GM12878 (cell line): ENCODE results near the gene AMIGO2. TPM values are rescaled to one million over a fixed set of nuclear protein-coding genes. Genes with fewer than 3 reads are reported as not detected.

Source experiments
- ATAC-seq: fragments of 200-7000 bp; cut with Tn5 transposase; 3 replicates; pipeline ENCODE4 v1.9.1; 2020; ENCODE audit warnings: mild to moderate bottlenecking, moderate library complexity
- BruUV-seq: library from RNA; stranded (reverse); fragments of 400-500 nt; replicated peaks from 2 replicates; lab custom pipeline; 2021; lab: Mats Ljungman, UMichigan
- CTCF ChIA-PET: fragments of 300-600 bp; sonication (Branson Sonifier 250); formaldehyde crosslinking; extraction: SDS; loops from one replicate; lab custom pipeline; 2021; ENCODE audit warnings: inconsistent platforms; lab: Yijun Ruan, JAX
- POLR2A ChIA-PET: fragments of 350-600 bp; formaldehyde crosslinking; extraction: SDS; loops from one replicate; lab custom pipeline; 2021; ENCODE audit warnings: inconsistent platforms; lab: Charles Lee
- RAD21 ChIA-PET: fragments of 300-600 bp; sonication (Branson Sonifier 250); formaldehyde crosslinking; loops from one replicate; lab custom pipeline; 2023; ENCODE audit warnings: antibody characterized with exemption; ENCODE audit not compliant: unreplicated experiment; lab: Charles Lee
- SMC1A ChIA-PET: fragments of 300-600 bp; sonication (Branson Sonifier 250); formaldehyde crosslinking; loops from one replicate; lab custom pipeline; 2023; ENCODE audit not compliant: unreplicated experiment, uncharacterized antibody; lab: Charles Lee
- DNase-seq: peaks from one replicate; pipeline ENCODE4 v3.0.0-alpha.2; 2011; ENCODE audit warnings: low read depth, low spot score
- FAIRE-seq: peaks from 3 replicates; lab custom pipeline; 2011; peaks lifted over from hg19 to GRCh38; lab: Jason Lieb, UNC
- H2AFZ ChIP-seq: 2 replicates; pipeline ENCODE4 v1.6.0; 2011; ENCODE audit warnings: low read depth, low read length, control low read depth; ENCODE audit not compliant: control insufficient read depth
- H3K27ac ChIP-seq: 2 replicates; pipeline ENCODE4 v1.5.1; 2011; ENCODE audit warnings: control low read depth; ENCODE audit not compliant: control insufficient read depth, insufficient read depth
- H3K27me3 ChIP-seq, 2 experiments: replicated peaks in 1 of 2; 2 replicates each; pipeline versions ENCODE4 v1.6.0 to v1.6.1; 2011; ENCODE audit warnings: low read length in 1 of 2; ENCODE audit not compliant: control insufficient read depth in 2 of 2, insufficient read depth in 2 of 2
- H3K36me3 ChIP-seq, 2 experiments: 2 replicates each; pipeline ENCODE4 v1.5.1; 2011; ENCODE audit warnings: low read length in 1 of 2; ENCODE audit not compliant: control insufficient read depth in 2 of 2, insufficient read depth in 2 of 2
- H3K4me1 ChIP-seq: 2 replicates; pipeline ENCODE4 v1.6.1; 2011; ENCODE audit warnings: mild to moderate bottlenecking, low read length, moderate library complexity, mixed read lengths; ENCODE audit not compliant: control insufficient read depth, insufficient read depth
- H3K4me2 ChIP-seq: 2 replicates; pipeline ENCODE4 v1.6.0; 2011; ENCODE audit warnings: control low read depth; ENCODE audit not compliant: control insufficient read depth, insufficient read depth
- H3K4me3 ChIP-seq: fragments of 200-600 bp; sonication (generic); 2 replicates; pipeline ENCODE4 v1.5.1; 2016
- H3K79me2 ChIP-seq: 2 replicates; pipeline ENCODE4 v1.6.0; 2011; ENCODE audit warnings: low read length; ENCODE audit not compliant: control insufficient read depth, insufficient read depth
- H3K9ac ChIP-seq: 2 replicates; pipeline ENCODE4 v1.8.0; 2011; ENCODE audit warnings: low read length, control low read depth, mixed read lengths; ENCODE audit not compliant: control insufficient read depth, insufficient read depth
- H3K9me3 ChIP-seq: replicated peaks from 3 replicates; pipeline ENCODE4 v1.5.1; 2011; ENCODE audit warnings: mild to moderate bottlenecking, low read length; ENCODE audit not compliant: control insufficient read depth, insufficient read depth
- H4K20me1 ChIP-seq: 2 replicates; pipeline ENCODE4 v1.6.0; 2011; ENCODE audit not compliant: control insufficient read depth, insufficient read depth
- E2F4 ChIP-seq: IDR thresholded peaks from 2 replicates; pipeline ENCODE4 v1.6.1; 2012; ENCODE audit warnings: low read depth, low read length, improper control_type of control experiment
- HDAC2 ChIP-seq: fragments of 200-600 bp; sonication (generic); IDR thresholded peaks from 2 replicates; pipeline ENCODE4 v1.6.1; 2017
- IKZF1 ChIP-seq: fragments of 450-650 bp; conservative IDR thresholded peaks from 2 replicates; pipeline ENCODE4 v1.6.1; 2017; ENCODE audit warnings: antibody characterized with exemption, mild to moderate bottlenecking
- KDM1A ChIP-seq: fragments of 200-600 bp; sonication (generic); IDR thresholded peaks from 2 replicates; pipeline ENCODE4 v1.6.1; 2016; ENCODE audit warnings: borderline replicate concordance
- KLF5 ChIP-seq: fragments of 450-650 bp; IDR thresholded peaks from 2 replicates; pipeline ENCODE4 v1.6.1; 2014; ENCODE audit warnings: mild to moderate bottlenecking; ENCODE audit not compliant: partially characterized antibody
- NFIC ChIP-seq: IDR thresholded peaks from 2 replicates; pipeline ENCODE4 v1.6.1; 2012; ENCODE audit warnings: low read depth, mild to moderate bottlenecking, inconsistent platforms, low read length, moderate library complexity
- NR2C1 ChIP-seq: fragments of 450-650 bp; IDR thresholded peaks from 2 replicates; pipeline ENCODE4 v1.6.1; 2017; ENCODE audit warnings: antibody characterized with exemption, mild to moderate bottlenecking, moderate library complexity
- PBX3 ChIP-seq: IDR thresholded peaks from 2 replicates; pipeline ENCODE4 v1.6.1; 2011; ENCODE audit warnings: mild to moderate bottlenecking, low read depth, low read length, moderate library complexity; ENCODE audit not compliant: insufficient replicate concordance
- PML ChIP-seq: IDR thresholded peaks from 2 replicates; pipeline ENCODE4 v1.6.1; 2012; ENCODE audit warnings: low read length, inconsistent platforms
- TCF12 ChIP-seq: IDR thresholded peaks from 2 replicates; pipeline ENCODE4 v1.6.1; 2011; ENCODE audit warnings: low read depth, mild to moderate bottlenecking, low read length
- ZBED1 ChIP-seq: IDR thresholded peaks from 2 replicates; pipeline ENCODE4 v1.6.1; 2016; ENCODE audit warnings: borderline replicate concordance
- WGBS: methylation state at CpG from one replicate; pipeline ENCODE4 v1.1.6; 2016; ENCODE audit warnings: low lambda C conversion rate; ENCODE audit not compliant: insufficient replicate concordance, insufficient coverage; ENCODE audit errors: missing lambda C conversion rate; 5-methylcytosine and 5-hydroxymethylcytosine counted together
- in situ Hi-C: fragments of 300-500 bp; cut with MboI; formaldehyde crosslinking; loops from 9 replicates; pipeline ENCODE4 v1.14.3; 2018; ENCODE audit warnings: mixed read lengths
- intact Hi-C: fragments of 100-400 bp; cut with micrococcal nuclease; formaldehyde crosslinking; loops from one replicate; pipeline ENCODE4 v1.14.2; 2022; ENCODE audit not compliant: unreplicated experiment
- polyA plus RNA-seq, 11 experiments: library from polyadenylated mRNA; depleted of rRNA in 4 of 11; unstranded in 6 of 11; stranded (reverse) in 5 of 11; fragments of >200 nt; fragmentation: Nextera tagmentation in 4 of 11; fragmentation: Illumina TruSeq in 1 of 11; extraction: Ambion mirVana in 4 of 11; extraction: Trizol in 1 of 11; gene quantifications; 1 replicate in 1 of 11; 2 replicates in 10 of 11; pipeline versions ENCODE4 v1.2.1 to v1.2.3, GENCODE V29; 2011 to 2016; ENCODE audit warnings: inconsistent platforms in 2 of 11, missing spikeins in 2 of 11, low read depth in 1 of 11
- total RNA-seq, 4 experiments: library from RNA; depleted of rRNA in 3 of 4; stranded (reverse); fragments of >200 nt in 3 of 4; fragmentation: Illumina TruSeq in 1 of 4; extraction: Trizol in 1 of 4; gene quantifications; 2 replicates each; pipeline versions ENCODE4 v1.2.1 to v1.2.3, GENCODE V29; 2013 to 2021

AMIGO2 gene
- total and polyA plus RNA-seq, 10 of the 15 experiments (the other 5 are each of a cell fraction or from before 2014, with no cell fraction given): 0.03 to 0.15 (median 0.11) TPM; not detected in 7

- H3K36me3 ChIP-seq: no peaks in the 10 kb centered on the region
- H3K4me1 ChIP-seq: peaks cover 1% of the 10 kb centered on the region
- H3K27me3 ChIP-seq: no peaks in the 10 kb centered on the region; a peak in 2 of 4 replicates
- no peaks in the 10 kb centered on the region; the same call in 1 of the 2 replicates for H4K20me1 ChIP-seq
- H3K79me2 ChIP-seq: no peaks in the 10 kb centered on the region
- no peaks in the 10 kb centered on the region for H3K9me3 ChIP-seq
- BruUV-seq: no TSS peak
- intact Hi-C loops: no loop called here
- TF ChIP-seq E2F4: no peak
- no peak for TF ChIP-seq IKZF1
- TF ChIP-seq NR2C1: no peak
- no peak for TF ChIP-seq HDAC2
- CTCF ChIA-PET: interaction anchor here (1.3 to 2.0 kb wide), 2 partner anchors 11 to 15 kb away, joined by 3 to 7 read pairs; no protein-coding TSS in a partner anchor
- RAD21 ChIA-PET: no interaction called here
- POLR2A ChIA-PET: no interaction called here
- no peak overlapping the region for H2AFZ ChIP-seq
- 0% methylated on average over 6 of the region's 6 CpGs for WGBS
- in situ Hi-C loops: no loop called here
- SMC1A ChIA-PET: interaction anchor here (0.8 kb wide), 1 partner anchor 13 kb away, joined by 4 read pairs; no protein-coding TSS in a partner anchor
- peak; percentile 7 for FAIRE-seq
- no peak for DNase-seq
- no peak overlapping the region for H3K4me3 ChIP-seq
- H3K9ac ChIP-seq: no peak overlapping the region
- ATAC-seq: peak; percentile 72
- H3K4me2 ChIP-seq: no peak overlapping the region
- H3K27ac ChIP-seq: no peak overlapping the region
Measured at GRCh38 chr12:47085815-47086252, 6.1 kb upstream of the AMIGO2 start.

- BruUV-seq: no TSS peak
- in situ Hi-C loops: no loop called here
- no peak overlapping the region for H2AFZ ChIP-seq
- no peak for TF ChIP-seq KLF5
- no peak for TF ChIP-seq PBX3
- no peak for TF ChIP-seq KDM1A
- no peak for TF ChIP-seq PML
- TF ChIP-seq ZBED1: no peak
- no peak for TF ChIP-seq TCF12
- no peak for TF ChIP-seq NFIC
Measured at GRCh38 chr12:47084172-47084571, 4.4 kb upstream of the AMIGO2 start.

More at GRCh38 chr12:47084172-47084571, 4.4 kb upstream of the AMIGO2 start:
- no peaks in the 10 kb centered on the region for H3K79me2 ChIP-seq
- peaks cover 10% of the 10 kb centered on the region for H3K4me1 ChIP-seq
- DNase-seq (no peak), ATAC-seq (no peak), FAIRE-seq (no peak)
- CTCF ChIA-PET: interaction anchor here (1.1 kb wide), 1 partner anchor 14 kb away, joined by 5 read pairs; no protein-coding TSS in a partner anchor
- no peaks in the 10 kb centered on the region for H3K36me3 ChIP-seq
- H3K4me3 ChIP-seq: no peak overlapping the region
- 35% methylated on average over 1 of the region's 1 CpG for WGBS
- H3K27ac ChIP-seq: no peak overlapping the region
- no peak overlapping the region for H3K4me2 ChIP-seq
- H4K20me1 ChIP-seq: no peaks in the 10 kb centered on the region; the same call in 1 of the 2 replicates
- H3K9me3 ChIP-seq: no peaks in the 10 kb centered on the region
- POLR2A ChIA-PET: no interaction called here
- SMC1A ChIA-PET: no interaction called here
- intact Hi-C loops: no loop called here
- H3K27me3 ChIP-seq: peaks cover 6% of the 10 kb centered on the region in 2 experiments
- RAD21 ChIA-PET: no interaction called here
- no peak overlapping the region for H3K9ac ChIP-seq
